WERI-Rb-1 (cell line): ENCODE results near the gene SMOC1.

Experiments
- DNase-seq: peaks from one replicate; pipeline ENCODE4 v3.0.0-alpha.2; 2020
- H3K27ac ChIP-seq: fragments of 250-450 bp; sonication (Bioruptor Pico); 2 replicates; pipeline ENCODE4 v1.5.1; 2020; ENCODE audit warnings: mild to moderate bottlenecking, moderate library complexity
- H3K27me3 ChIP-seq: fragments of 250-450 bp; sonication (Bioruptor Pico); 2 replicates; pipeline ENCODE4 v1.5.1; 2021; ENCODE audit warnings: mild to moderate bottlenecking, low read depth, moderate library complexity; ENCODE audit not compliant: insufficient read depth, severe bottlenecking
- H3K36me3 ChIP-seq: fragments of 250-450 bp; sonication (Bioruptor Pico); 2 replicates; pipeline ENCODE4 v1.5.1; 2020; ENCODE audit warnings: mild to moderate bottlenecking, moderate library complexity
- H3K4me3 ChIP-seq: 2 replicates; pipeline ENCODE4 v1.5.1; 2011; ENCODE audit warnings: low read depth, mild to moderate bottlenecking, control low read depth, low read length
- H3K9me3 ChIP-seq: fragments of 250-450 bp; sonication (Bioruptor Pico); 2 replicates; pipeline ENCODE4 v1.5.1; 2021; ENCODE audit warnings: mild to moderate bottlenecking, moderate library complexity; ENCODE audit not compliant: severe bottlenecking
- CTCF ChIP-seq: IDR thresholded peaks from 2 replicates; pipeline ENCODE4 v1.5.1; 2011; ENCODE audit warnings: low read depth, mild to moderate bottlenecking, control low read depth, inconsistent platforms, low read length

SMOC1 gene

DNA sequence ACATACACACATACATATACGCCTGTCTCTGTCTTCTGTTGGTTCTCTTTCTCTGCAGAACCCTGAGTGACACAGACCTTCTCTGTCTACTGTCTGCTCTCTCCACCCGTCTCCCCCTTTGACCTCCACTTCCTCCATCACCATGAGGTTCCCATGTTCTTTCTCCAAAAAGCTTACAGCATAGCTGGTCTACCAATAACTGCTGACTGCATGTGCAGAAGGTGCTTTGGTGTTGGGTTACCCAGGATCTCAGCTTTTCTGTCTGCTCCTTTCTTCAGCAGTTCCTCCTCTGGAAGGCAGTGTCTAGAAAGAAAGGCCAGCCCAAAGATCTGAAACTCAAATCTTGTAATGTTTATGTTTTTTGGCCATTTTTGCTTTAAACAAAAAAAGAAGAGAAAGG lies 125.6 kb downstream of the SMOC1 start:
- Histone ChIP-seq H3K36me3 (no peaks in the 10 kb centered on the region), H3K4me3 (no peak overlapping the region), H3K27me3 (no peaks in the 10 kb centered on the region), H3K27ac (peak overlapping the region; percentile 67), H3K9me3 (no peaks in the 10 kb centered on the region)
- TF ChIP-seq CTCF = no peak
- DNase-seq = no peak

- H3K9me3 ChIP-seq = no peaks in the 10 kb centered on the region
- H3K27ac ChIP-seq = peak overlapping the region; percentile 67
- no peaks in the 10 kb centered on the region for H3K36me3 ChIP-seq
- TF ChIP-seq CTCF = no peak
- H3K27me3 ChIP-seq = no peaks in the 10 kb centered on the region
- no peak overlapping the region for H3K4me3 ChIP-seq
- peak; percentile 77 for DNase-seq
Observed at GRCh38 chr14:70005281-70005805, 126.1 kb downstream of the SMOC1 start.

DNA sequence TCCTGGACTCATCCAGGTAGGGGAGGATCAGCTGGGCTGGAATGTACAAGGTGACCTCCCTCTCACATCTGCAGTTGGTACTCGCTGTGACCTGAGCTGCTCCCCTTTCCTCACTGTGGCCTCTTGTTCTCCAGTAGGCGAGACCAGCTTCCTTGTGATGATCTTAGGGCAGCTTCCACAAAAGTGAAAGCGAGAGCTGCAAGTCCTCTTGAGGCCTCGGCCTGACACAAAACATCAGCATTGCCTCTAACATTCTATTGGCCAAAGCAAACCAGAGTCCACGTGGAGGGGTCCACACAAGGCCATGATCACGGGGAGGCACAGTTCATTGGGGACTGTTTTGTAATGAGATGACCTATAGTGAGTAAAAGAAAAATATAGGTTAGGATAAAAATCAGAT lies 127.5 kb downstream of the SMOC1 start:
- H3K4me3 ChIP-seq = no peak overlapping the region
- no peaks in the 10 kb centered on the region for H3K36me3 ChIP-seq
- DNase-seq = no peak
- no peak for TF ChIP-seq CTCF
- H3K27me3 ChIP-seq = no peaks in the 10 kb centered on the region
- no peaks in the 10 kb centered on the region for H3K9me3 ChIP-seq
- no peak overlapping the region for H3K27ac ChIP-seq

- no peak for DNase-seq
- no peak for TF ChIP-seq CTCF
- peak overlapping the region; percentile 37 for H3K27ac ChIP-seq
- H3K27me3 ChIP-seq = no peaks in the 10 kb centered on the region
- H3K9me3 ChIP-seq = no peaks in the 10 kb centered on the region
- no peak overlapping the region for H3K4me3 ChIP-seq
- no peaks in the 10 kb centered on the region for H3K36me3 ChIP-seq
Observed at GRCh38 chr14:70008284-70009262, 129.4 kb downstream of the SMOC1 start.

GRCh38 chr14:70009961-70010360 lies 130.7 kb downstream of the SMOC1 start:
- H3K4me3 ChIP-seq = no peak overlapping the region
- peak overlapping the region; percentile 79; the same call in 1 of the 2 replicates for H3K27ac ChIP-seq
- H3K36me3 ChIP-seq = no peaks in the 10 kb centered on the region
- no peaks in the 10 kb centered on the region for H3K27me3 ChIP-seq
- no peak for DNase-seq
- H3K9me3 ChIP-seq = no peaks in the 10 kb centered on the region
- TF ChIP-seq CTCF = no peak
